ENCODE results near the gene CEP112.

The CEP112 gene

DNA sequence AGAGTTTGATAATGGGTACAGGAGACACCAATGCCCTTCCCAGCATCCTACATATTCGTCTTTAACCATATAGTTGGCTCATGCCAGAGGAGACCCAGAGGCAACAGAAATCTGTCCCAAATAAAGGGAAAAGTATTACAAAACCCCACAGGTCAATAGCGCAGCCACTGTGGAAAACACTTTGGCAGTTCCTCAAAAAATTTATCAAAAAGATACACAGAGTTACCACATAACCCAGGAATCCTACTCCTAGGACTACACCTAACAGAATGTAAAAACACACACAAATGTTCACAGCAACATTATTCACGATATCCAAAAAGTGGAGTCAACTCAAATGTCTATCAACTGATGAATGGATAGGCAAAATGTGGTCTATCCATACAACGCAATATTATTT lies 135.8 kb downstream of the CEP112 start:
- no peak for DNase-seq

GRCh38 chr17:66054242-66054641 lies 137.7 kb downstream of the CEP112 start:
- no peak for DNase-seq

DNA sequence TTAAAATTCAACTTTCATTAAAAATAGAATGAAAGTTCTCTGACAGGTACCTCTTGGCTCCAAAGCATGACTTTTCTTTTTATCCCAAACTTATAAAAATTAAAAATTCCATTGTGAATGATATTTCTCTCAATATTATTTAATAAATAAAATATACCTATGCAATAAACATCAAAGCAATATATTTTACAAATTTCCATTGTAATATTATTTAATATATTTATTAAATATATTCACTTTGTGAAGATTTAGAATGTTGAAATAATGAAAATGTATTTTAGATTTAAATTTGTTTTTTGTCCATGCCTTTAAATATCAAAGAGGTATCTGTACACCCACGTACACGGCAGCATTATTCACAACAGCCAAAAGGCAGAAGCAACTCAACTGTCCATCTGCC lies 147.8 kb downstream of the CEP112 start:
- DNase-seq: no peak

GRCh38 chr17:66043419-66043818 lies 148.5 kb downstream of the CEP112 start:
- DNase-seq: no peak

- DNase-seq: no peak
Measured at GRCh38 chr17:66040402-66040801, 151.5 kb downstream of the CEP112 start.

DNA sequence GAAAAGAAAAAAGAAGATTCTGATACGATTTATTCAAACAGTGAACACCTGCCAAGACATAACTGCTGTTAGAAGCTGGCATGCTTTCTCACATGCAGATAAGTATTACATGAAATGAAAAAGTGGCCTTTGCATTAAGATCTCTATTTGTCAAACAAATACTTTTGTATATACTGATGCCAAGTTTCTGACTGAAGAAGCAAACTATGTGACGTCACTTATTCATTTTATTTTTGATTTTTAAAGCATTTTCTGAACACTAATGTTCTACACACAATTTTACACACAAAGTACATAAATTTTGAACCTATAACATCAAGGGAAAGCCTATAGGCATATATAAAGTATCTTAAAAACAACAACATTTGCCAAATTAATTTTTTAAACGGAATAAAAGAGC lies 153.8 kb downstream of the CEP112 start:
- no peak for DNase-seq

DNA sequence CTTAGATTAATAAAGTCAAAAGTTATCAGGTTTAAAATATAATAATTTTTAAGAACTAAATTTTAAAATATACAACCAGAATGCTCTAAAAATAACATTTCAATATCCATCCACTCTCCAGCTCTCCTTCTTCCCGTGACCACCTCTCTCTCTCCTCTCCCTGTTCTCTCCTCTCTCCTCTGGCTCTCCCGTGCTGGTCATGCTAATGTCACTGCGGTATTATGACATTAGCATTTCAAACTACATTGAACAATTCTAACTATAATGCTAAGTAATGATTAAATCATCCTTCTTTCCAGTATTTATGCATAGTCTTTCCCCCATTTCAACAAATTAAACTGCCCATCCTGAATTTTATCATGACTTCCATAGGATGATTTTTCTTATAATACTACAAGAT lies 154.7 kb downstream of the CEP112 start:
- no peak for DNase-seq

DNA sequence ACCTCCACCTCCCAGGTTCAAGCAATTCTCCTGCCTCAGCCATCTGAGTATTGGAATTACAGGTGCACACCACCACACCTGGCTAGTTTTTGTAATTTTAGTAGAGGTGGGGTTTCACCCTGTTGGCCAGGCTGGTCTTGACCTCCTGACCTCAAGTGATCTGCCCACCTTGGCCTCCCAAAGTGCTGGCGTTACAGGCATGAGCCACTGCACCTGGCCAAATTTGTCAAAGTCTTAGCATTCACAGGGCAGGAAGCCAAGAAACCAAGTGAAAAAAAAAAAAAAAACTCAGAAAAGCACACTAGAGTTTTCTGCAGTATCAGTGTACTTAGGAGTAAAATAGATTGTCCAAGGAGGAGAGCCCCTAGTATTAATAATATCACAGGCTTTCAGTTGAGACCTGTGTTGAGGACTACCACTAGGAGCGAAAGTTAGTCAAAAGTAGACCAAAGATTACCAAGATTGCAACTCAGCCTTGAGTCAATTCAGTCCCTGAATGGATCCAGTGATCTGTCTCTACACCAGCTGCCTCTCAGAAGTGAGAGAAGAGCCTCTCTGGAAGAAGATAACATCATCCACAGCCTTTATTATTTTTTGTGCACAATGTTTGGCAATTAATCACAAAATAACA lies 159.7 kb downstream of the CEP112 start:
- no peak for DNase-seq

DNA sequence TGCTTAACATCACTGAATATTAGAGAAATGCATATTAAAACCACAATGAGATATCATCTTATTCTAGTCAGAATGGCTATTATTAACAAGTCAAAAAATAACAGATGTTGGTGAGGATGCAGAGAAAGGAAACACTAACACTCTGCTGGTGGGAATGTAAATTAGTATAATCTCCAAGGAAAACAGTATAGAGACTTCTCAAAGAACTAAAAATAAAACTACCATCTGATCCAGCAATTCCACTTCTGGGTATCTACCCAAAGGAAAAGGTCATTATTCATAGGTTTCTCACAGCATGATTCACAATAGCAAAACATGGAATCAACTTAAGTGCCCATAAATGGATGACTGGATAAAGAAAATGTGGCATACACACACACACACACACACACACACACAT lies 166.4 kb downstream of the CEP112 start:
- DNase-seq: no peak

GRCh38 chr17:66021757-66022156 lies 170.2 kb downstream of the CEP112 start:
- no peak for DNase-seq

- DNase-seq: no peak
Measured at GRCh38 chr17:66018786-66019185, 173.1 kb downstream of the CEP112 start.

- DNase-seq: no peak
Measured at GRCh38 chr17:66016231-66016630, 175.7 kb downstream of the CEP112 start.

DNA sequence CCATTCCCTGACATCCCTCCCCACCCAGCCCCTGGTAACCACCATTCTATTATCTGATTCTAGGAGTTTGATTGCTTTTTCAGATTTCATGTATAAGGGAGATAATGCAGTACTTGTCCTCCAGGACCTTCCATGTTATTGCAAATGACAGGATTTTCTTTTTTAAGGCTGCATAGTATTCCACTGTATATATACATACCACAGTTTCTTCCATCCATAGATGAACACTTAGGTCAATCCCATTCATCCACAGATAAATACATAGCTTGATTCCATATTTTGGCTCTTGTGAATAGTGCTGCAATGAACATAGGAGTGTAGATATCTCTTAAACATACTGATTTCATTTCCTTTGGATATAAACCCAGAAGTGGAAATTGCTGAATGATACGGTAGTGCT lies 183.3 kb downstream of the CEP112 start:
- no peak for DNase-seq

GRCh38 chr17:66006654-66007053 lies 185.3 kb downstream of the CEP112 start:
- no peak for DNase-seq

- DNase-seq: no peak
Measured at GRCh38 chr17:66002812-66003211, 189.1 kb downstream of the CEP112 start.

GRCh38 chr17:66002063-66002585 lies 189.8 kb downstream of the CEP112 start:
- no peak for DNase-seq

- DNase-seq: no peak
Measured at GRCh38 chr17:66000216-66000615, 191.7 kb downstream of the CEP112 start.

DNA sequence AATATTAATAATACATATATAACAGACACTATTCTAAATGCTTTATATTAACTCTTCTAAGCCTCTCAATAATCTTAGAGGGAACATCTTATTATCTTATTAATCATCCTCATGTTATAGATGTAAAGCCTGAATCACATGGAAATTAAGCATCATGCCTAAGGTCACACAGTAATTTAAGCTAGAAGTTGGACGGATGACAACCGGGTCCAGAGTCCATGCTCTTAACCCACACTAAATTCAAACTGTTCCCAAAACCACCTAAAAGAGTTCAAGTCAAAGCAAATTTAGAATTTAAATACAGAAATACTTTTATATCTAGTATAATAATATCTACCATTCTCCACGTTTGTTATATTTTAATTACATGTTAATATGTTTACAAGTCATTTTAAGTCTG lies 193.3 kb downstream of the CEP112 start:
- no peak for DNase-seq

- DNase-seq: no peak
Measured at GRCh38 chr17:65994679-65995078, 197.3 kb downstream of the CEP112 start.

DNA sequence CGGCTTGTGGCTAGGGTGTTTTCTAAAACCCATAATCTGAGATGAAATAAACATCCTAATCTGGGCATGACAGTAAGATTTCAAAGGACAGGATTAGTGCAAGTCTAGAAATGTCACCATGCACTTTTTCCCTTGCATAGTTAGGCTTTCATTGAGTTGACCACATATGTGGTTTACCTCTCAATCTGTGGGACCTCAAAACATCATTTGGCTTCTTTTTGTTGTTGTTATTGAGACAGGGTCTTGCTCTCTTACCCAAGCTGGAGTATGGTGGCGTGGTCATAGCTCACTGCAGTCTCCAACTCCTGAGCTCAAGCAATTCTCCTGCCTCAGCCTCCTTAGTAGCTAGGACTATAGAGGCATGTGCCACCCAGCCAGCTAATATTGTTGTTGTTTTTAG lies 197.8 kb downstream of the CEP112 start:
- DNase-seq: no peak

GRCh38 chr17:65990593-65990992 lies 201.3 kb downstream of the CEP112 start:
- no peak for DNase-seq

- DNase-seq: no peak
Measured at GRCh38 chr17:65988451-65988850, 203.5 kb downstream of the CEP112 start.

- DNase-seq: no peak
Measured at GRCh38 chr17:65987988-65988387, 203.9 kb downstream of the CEP112 start.

GRCh38 chr17:65985571-65985970 lies 206.4 kb downstream of the CEP112 start:
- no peak for DNase-seq

- DNase-seq: no peak
Measured at GRCh38 chr17:65984299-65984698, 207.6 kb downstream of the CEP112 start.

Data from activated naive CD4-positive, alpha-beta T cell treated with anti-CD3 and anti-CD28 coated beads, Interleukin-2, amount 50 U/mL, for 16 hours (primary cell).